GM21367 (cell line): Measurements from ENCODE around the gene ERC2.

ENCODE experiments used
- ATAC-seq: cut with Tn5 transposase; IDR thresholded peaks from one replicate; pipeline ENCODE4 v1.9.1; 2021; ENCODE audit not compliant: unreplicated experiment

The ERC2 gene

DNA sequence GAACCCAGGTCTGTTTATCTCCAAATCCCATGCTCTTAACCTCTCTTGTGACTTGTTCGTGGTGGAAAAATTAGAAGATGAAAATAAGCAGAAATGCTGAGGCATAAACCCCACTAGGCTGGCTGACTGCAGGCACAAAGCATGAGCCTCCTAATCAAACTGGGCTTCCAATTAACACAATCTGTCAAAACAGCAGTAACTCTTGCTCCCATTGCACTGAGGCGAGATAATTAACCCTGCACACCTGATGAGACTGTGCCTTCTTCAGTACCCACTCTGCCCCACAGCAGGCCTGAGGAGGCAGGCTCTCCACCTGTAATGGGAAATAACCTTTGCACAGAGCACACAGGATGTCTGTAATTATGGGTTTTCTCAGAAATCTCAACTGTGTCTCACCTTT lies 696.8 kb downstream of the ERC2 start:
- ATAC-seq, result no peak

DNA sequence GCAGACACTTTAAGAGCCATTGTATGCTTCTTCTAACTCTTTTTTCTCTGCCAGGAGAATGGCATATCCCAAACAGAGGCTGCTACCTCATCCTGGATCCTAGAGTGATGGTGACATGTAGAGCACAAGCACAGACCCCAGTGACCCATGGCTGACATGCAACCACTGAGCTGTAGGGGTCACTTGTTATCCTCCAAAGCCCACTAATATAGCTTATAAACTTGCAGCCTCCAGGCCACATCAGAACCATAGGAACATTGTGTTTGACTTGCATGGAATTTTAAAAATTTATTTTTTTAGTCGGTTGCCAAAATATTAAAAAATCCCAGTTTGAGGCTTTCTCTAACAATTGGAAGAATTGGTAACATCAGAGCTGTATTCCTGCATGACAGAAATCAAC lies 698.2 kb downstream of the ERC2 start:
- ATAC-seq, result no peak

DNA sequence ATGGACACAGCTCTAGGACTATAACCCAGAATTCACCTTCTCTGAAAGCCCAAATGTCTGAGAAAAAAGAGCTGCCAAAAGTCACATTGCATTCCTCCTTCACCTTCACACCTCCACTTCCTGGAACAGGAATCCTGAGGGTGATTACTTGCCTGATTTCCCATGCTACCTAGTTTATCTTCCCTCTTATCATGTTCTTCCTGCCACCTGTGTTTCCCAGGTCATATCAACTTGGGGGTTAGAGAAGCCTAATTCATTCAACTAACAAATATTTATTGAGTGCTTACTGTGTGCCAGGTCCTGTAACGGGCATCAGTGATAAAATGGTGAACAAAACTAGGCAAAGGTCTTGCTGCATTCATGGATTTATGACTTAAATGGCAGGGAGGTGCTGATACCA lies 701.5 kb downstream of the ERC2 start:
- no peak for ATAC-seq

- no peak for ATAC-seq
Observed at GRCh38 chr3:55765906-55766701, 702.2 kb downstream of the ERC2 start.

- no peak for ATAC-seq
Observed at GRCh38 chr3:55765398-55765797, 702.9 kb downstream of the ERC2 start.

DNA sequence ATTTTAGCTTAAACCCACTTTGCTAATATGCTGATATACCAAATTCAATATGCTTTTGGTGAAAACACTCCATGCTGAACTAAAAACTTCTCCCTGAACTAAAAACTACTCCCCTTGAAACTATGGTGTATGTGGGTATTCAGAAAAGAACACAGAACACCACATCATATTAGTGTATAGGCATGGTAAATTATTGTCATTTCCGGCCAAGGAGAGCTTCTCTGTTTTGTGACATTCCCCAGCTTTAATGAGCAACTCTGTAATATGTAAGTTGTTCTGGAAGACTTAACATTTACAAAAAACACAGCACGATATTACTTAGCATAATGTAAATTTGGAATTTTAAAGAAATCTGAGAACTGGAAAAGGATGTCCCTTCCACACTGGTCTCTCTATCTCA lies 711.3 kb downstream of the ERC2 start:
- no peak for ATAC-seq

GRCh38 chr3:55755516-55756205 lies 712.6 kb downstream of the ERC2 start:
- no peak for ATAC-seq

DNA sequence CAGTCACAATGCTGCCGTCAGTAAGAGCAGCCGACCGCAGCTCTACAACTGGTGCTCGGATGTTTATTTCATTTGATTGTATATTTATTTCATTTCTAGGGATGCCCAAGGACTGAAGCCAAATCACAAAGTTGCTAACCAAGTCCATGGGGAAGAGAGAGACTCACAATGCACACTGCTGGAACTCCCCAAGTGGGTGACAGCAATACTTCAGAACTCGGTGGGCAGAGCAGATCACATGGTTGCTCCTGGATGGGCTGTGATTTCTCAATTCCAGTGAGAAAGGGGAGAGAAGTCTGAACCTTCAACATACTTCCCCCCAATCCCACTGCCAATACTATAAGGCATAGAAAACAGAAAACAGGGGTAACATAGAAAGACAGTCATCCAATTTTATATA lies 715.4 kb downstream of the ERC2 start:
- ATAC-seq, result no peak

- ATAC-seq, result no peak
Observed at GRCh38 chr3:55751730-55752129, 716.5 kb downstream of the ERC2 start.

DNA sequence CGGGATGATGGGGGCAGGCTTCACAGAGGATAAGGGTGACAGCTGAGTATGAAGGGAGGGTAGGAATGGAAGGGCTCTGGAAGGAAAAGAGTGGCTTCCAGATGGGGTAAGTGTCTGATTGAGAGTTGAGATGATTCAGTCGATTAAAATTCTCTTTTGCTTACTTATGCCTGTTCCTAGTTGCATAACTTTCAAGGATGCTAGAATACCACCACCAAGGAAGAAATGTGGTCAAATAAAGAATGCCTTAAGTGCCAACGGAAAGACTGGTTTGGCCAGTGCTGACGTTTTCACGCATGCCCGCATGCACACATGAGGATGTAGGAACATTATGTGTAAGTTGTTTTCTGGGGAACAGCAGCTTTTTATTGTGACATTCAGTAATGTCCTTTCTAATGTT lies 717.7 kb downstream of the ERC2 start:
- ATAC-seq, result no peak

DNA sequence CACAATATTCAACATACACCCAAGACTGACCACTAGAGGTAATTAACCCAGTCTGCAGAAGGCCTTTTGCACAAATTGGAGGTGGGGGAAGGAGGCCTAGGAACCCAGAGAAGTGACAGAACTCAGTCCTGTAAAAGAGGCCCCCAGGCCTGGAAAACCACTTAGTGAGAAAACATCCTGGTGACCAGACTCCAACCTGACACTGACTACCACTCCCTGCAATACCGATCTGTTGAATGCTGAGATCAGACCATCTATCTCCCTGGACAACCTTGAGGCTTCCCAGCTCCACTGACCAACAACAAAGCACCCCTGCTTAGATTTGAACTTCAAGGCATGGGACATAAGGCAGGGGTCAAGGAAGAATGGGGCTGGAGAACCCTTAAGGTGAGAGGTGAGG lies 719.2 kb downstream of the ERC2 start:
- ATAC-seq, result no peak

- no peak for ATAC-seq
Observed at GRCh38 chr3:55746808-55747413, 721.4 kb downstream of the ERC2 start.

DNA sequence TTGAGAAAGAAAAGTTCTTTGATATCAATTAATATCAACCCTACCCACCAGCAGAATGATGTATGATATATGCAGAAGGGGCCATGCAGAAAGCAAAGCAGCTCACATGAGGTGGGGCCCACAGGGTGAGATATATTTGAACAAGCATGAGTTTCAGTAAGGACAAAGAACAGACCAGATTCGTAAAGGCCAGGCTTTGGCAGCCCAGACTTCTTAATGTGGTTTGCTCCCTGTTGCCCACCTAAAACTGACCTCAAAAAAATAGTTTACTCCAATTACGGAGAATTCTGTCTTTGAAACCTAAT lies 725.5 kb downstream of the ERC2 start:
- no peak for ATAC-seq

DNA sequence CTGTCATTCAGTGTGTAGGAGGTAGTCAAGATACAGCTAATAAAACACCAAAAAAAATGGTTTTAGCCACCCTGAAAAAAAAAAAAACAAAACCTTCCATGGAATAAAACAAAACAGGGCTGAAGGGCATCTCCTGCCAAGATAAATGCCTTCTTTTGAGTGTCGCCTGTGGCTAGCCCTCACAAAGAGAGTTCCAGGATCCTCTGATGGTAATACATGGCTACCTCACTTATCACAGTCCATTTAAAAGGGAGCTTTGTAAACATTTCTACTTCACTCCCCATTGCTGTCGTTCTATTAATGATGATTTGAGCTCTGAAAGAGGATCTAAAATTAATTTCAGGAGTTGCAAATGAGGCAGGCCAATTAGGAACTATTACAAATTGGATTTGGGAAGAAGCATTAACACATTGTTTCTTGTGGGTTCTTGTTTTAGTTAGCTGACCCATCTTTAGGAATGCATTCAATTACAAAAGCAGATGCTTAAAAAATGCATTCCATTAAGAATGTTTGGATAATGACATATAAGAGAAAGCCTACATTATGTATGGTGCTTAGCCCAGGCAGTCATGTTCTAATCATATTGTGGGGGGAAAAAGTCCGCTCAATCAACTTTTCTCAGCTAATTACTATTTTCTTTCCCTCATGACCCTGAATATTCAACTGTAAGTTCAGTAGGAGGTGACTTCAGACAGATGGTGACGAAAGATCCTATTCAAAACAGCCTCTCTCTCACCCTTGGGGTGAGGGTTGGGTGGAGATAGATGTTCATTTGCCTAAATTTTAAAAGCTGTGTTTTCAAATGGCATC lies 726.0 kb downstream of the ERC2 start:
- no peak for ATAC-seq

DNA sequence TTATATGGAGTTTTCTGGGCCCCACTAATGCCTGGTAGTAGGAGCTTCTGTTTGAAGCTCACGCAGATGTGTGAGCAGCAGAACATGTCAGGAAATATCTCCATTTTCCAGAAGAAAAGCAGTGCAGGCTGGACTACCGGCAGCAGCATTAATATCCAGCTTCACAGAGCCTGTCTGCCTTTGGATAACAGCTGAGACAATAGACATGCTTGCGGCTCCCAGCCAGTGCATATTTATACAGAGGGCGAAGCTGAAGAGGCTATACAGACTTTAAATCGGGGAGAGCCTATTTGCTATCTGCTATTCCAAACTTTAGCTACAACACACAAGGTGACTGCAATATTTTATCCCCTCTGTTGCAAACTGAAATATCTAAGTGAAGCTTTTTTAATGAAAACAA lies 731.1 kb downstream of the ERC2 start:
- ATAC-seq, result no peak

GRCh38 chr3:55735976-55736375 lies 732.3 kb downstream of the ERC2 start:
- no peak for ATAC-seq

DNA sequence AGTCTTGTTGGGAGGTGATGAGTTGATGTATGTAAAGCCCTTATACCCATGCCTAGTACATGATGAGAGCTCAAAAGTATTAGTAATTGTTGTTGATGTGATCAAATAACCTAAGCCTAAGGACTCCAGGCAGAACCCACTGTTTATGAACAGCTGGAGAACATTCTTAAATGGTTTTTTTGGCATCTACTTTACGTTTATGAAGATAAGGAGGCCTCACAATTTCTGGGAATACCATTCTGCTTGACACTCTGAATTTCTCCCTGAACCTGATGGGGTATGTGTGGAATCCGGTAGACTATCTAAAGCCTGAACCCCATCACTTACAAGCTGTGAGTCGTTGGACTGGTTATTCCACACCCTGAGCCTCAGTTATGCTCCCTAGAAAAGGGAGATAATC lies 736.5 kb downstream of the ERC2 start:
- no peak for ATAC-seq

GRCh38 chr3:55729546-55729945 lies 738.7 kb downstream of the ERC2 start:
- no peak for ATAC-seq

- no peak for ATAC-seq
Observed at GRCh38 chr3:55728461-55729100, 739.7 kb downstream of the ERC2 start.

- no peak for ATAC-seq
Observed at GRCh38 chr3:55726501-55726775, 741.8 kb downstream of the ERC2 start.
